Epidermal melanocyte (primary cell): Measurements from ENCODE around the gene PRKCA.
"Not testable (repeated sequence)": the region's sequence is repeated elsewhere in the genome, so short reads cannot be mapped to it uniquely, and the experiment has no call there.

Experiments
- DNase-seq: peaks from one replicate; pipeline ENCODE4 v3.0.0; 2011; ENCODE audit warnings: low spot score; ENCODE audit not compliant: insufficient read length

Gene PRKCA

DNA sequence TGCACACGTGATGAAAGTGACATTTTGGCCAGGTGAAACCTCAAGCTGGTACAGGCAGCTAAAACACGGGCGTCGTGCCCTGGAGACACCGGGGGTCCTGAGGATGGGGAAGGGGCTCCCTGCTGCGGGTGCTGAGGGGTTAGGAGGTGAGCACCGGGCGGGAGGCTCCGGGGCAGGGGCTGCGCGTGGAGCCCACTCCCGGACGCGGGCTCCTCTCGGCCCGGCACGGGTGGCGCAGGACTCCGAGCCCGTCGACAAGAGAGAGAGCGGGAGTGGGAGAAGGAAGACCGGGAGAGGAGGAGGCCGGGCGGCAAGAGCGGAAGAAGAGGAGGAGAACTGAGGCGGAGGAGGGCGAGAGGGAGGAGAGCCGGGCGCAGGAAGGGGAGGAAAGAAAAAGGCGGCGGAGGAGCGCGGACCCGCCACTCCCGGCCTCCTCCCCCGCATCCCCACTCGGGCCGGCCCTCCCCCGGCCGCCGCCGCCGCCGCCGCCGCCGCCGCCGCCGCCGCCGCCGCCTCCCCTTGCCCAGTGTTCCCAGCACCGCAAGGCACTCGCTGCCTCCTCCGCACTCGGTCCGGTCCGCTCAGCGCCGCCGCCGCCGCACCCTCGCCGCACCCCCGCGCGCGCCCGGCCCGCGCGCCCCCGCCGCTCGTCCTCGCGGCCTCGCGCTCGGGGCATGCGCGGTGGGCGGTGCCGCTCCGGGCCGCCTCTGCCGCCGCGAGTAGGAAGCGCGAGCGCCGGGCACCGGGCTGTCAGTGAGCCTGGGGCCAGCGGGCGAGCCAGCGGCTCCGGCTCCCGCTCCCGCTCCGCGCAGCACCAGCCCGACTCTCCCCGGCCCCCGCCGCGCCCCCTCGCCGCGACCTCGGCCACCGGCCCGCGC, at the start of gene PRKCA:
Gene PRKCA, plus strand, starts transcription at position 750 of the 878 bp plus-strand sequence.
- DNase-seq = peak; percentile 57

DNA sequence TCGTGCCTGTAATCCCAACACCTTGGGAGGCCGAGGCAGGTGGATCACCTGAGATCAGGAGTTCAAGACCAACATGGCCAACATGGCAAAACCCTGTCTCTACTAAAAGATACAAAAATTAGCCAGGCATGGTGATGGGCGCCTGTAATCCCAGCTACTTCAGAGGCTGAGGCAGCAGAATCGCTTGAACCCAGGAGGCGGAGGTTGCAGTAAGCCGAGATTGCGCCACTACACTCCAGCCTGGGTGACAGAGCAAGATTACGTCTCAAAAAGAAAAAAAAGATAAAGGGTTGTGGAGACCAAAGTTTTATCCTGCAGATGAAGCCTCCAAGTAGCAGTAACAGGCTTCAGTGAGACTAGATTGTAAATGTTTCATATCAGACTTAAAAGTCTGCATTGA, 49.0 kb upstream of the PRKCA start:
- DNase-seq = not testable (repeated sequence)

DNA sequence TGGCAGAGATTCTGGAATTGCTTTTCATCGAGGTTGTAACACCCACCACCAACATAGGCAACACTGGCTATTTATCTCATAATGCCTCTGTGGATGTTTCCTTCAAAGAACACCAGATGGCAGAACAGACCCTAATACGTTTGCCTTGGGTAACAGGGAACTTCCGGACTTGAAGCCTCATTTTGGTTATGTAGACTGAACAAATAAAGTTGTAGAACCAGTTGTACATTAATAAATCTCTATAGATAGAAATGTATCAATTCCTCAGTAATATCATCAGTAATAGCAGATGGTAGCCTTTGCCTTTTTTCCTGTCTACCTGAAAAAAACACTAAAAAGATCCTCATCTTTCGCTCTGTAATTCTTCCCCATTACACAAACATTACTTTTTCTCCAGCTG, 47.3 kb upstream of the PRKCA start:
- no peak for DNase-seq

DNA sequence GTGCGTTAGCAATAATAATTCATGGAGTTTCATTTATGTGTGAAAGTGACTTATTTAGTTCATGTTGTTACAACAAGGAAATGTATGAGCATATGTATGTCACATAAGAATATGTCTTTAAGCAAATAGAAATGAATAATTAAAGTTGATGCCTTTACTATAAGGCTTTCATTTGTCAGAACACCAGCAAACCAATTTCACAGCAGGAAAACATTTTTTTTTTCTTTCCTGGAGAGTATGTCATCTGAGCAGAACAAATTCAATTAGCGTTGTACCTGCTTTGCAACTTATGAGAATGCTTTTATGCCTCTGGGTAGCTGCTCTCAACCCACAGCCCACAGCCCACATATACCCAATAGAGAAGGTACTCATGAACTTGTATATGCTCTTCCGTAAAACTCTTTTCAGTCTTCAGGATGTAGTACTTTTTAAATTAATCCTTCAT, 46.9 kb upstream of the PRKCA start:
- no peak for DNase-seq

DNA sequence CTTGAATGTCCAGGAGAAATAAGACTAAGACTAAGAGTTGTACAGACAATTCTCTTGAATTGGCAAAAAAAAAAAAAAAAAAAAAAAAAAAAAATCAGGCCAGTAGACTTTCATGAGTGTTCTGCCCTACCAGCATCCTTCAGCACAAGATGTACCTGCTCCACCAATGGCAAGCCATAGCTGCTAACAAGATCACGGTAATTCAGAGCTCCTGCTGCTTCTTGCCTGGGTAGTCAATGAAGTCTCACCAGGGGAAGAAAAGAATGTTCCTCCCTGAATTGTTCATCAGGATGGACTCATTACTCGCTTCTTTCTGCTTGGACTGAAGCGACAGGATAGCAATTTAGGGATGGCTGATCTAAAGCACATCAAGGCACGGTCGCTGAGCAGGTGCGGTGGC, 42.1 kb upstream of the PRKCA start:
- DNase-seq = no peak

DNA sequence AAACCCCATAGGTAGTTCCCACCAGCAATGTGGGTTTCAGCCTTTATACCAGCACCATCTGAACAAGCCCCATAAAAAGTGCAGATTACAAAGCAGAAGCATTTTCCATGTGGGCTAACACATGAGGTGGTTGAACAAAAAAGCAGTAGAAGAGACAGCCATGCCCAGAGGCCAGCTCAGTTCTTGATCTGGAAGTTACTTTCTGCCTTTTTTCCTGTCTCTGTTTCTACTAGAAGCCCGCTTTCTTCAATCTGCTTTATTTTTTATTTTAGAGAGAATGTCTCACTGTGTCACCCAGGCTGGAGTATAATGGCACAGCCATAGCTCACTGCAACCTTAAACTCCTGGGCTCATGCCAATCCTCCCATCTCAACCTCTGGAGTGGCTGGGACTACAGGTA, 41.7 kb upstream of the PRKCA start:
- no peak for DNase-seq

DNA sequence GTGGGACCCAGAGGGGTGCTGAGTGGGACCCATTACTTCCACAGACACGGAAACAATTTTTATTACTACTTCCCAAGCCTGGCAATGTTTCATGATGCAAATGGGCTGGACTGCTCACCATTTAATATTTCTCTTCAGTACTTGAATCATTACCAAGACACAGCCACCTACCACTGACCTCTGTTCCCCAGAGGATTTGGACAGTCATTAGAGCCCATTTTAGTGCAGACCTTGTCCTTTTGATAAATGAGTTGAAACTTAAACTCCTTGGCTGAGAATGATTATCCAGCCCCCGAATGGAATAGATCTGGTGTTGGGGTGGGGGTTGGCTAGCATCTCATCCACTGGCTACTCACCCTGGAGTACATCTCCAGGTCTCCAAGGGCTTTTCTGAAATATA, 39.6 kb upstream of the PRKCA start:
- no peak for DNase-seq

DNA sequence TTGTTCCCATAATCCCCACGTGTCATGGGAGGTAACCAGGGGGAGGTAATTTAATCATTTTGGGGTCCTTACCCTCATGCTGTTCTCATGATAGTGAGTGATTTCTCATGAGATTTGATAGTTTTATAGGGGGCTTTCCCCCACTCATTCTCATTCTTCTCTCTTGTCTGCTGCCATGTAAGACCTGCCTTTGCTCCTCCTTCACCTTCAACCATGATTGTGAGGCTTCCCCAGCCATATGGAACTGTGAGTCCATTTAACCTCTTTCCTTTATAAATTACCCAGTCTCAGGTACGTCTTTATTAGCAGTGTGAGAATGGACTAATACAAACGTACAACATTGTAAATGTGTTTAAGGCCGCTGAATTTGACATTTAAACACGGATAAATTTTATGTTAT, 37.7 kb upstream of the PRKCA start:
- DNase-seq = no peak

DNA sequence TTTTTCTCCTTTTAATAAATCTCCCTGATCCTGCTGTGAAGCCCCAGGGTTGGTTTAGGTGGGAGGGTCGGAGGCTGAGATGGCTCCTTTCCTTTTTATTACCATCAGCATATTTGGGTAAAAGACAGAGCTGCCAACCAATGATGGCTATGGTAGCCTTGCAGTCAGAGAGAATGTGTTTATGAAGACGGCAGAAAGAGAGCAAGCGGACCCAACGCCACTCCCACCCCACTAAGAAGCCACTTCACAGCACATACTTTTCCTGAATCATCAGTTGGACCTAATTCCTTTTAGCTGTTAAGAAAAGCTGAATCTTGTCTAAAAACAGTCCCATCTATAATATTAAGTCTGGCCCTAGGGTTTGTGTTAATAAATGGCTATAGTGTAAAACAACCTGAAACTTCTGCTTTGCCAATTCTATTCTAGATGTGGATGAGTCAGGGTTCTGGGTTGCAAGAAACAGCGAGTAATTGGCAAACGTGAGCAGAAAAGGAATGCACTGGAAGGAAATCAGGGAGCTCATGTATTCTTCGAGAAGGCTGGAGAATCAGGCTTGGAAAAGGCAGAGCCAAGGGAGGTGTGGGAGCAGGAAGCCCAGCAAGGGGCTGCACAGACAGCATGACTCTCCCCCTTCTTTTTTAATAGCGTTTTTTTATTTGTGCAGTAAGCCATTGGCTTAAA, 34.0 kb upstream of the PRKCA start:
- no peak for DNase-seq

DNA sequence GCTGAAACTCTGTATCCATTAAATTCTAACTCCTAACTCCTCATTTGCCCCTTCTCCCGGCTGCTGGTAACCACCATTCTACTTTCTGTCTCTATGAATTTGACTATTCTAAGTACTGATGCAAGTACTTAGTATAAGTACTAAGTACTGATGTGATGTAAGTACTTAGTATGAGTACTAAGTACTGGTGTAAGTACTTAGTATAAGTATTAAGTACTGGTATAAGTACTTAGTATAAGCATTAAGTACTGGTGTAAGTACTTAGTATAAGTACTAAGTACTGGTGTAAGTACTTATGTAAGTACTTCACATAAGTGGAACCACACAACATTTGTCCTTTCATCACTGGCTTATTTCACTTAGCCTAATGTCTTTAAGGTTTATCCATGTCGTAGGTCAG, 32.3 kb upstream of the PRKCA start:
- DNase-seq = no peak

DNA sequence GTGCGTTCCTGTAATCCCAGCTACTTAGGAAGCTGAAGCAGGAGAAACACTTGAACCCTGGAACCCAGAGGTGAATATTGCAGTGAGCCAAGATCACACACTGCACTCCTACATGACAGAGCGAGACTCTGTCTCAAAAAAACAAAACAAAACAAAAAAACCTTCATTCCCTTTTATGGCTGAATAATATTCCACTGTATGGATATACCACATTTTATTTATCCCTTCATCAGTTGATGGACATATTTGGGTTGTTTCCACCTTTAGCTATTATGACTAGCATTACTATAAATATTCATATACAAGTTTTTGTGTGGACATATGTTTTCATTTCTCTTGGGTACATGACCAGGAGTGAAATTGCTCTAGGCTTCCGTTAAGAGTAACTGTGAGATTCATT, 30.9 kb upstream of the PRKCA start:
- DNase-seq = no peak

DNA sequence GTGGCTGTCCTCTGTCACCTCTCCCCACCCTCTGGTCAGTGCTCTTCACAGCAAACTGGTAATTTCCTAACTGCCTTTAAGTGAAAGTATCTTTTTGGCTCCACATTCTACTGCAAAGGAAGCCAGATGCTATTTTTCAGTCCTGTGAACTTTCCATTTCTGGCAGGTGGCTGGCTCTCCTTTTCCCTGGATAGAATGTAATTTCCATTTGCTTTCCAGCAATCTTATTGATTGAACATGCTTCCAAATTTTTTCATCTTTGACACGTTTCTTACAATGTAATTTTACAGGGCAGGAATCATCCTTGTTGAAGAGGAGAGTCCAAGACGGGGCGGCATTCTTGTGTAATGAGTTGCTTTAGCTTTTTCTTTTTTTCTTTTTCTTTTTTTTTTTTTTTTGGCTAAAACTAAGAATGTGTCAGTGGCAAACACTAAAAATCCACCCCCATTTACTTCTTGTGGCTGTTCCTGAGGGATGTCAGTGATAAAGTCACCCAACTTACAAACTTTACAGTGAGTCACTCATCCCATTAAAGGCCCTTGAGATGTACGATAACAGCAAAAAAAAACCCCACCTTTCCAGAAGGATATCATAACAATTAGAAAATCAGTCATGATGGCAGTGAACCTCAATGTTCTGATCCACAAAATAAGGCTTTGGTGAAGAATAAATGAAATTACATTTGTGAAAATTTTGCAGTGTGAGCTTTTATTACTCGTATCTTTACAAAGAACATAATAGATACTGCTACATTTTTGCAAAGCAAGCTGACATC, 29.4 kb upstream of the PRKCA start:
- DNase-seq = no peak

DNA sequence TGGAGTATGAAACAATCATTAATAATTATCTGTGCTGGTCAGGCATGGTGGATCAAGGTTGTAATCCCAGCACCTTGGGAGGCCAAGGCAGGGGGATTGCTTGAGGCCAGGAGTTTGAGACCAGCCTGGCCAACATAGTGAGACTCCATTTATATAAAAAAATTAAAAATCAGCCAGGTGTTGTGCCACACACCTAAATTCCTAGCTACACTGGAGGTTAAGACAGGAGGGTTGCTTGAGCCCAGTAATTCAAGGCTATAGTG, 28.9 kb upstream of the PRKCA start:
- no peak for DNase-seq

DNA sequence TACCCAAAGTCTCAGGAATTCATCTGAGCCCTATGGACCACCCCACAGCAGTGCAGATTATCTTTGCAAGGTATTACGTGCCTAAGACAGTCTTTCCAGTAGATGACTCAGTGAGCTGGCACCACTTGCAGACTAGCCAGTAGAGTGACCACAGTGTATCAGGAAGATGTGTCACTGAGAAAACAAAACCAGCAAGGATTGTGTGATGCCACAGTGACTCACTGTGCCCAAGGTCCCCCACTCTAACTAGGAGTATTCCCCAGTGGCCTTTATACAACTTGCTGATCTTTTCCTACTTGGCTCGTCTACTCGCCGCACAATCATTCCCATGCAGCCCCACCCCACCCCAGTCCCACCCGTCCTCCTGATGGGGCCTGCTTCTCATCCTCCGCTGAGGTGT, 26.8 kb upstream of the PRKCA start:
- DNase-seq = peak; percentile 38

DNA sequence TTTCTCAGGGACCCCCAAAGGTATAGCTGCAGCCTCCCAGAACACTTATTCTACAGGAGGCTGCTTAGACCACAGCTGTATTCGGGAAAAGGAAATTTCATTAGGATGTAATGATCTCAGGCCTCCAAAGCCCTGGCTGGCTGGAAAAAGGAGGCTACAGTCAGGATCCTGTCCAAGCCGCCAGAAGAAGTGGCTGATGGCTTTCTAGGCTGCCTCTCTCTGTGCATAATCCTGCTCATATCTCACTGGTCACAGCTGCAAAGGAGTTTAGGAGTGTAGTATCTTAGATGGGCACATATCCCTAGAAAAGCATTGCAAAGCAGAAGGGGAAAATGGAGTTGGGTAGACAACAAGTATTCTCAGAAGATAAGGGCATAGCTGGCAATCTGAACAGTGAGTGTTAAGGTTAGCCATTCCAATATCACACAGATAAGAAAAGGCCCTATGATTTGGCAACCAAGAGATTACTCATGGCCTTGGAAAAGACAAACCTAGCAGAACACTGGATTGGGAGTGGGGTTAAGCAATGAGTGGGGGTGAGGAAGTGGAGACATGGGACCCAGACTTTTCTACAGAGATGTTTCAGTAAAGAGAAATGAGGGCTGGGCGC, 26.0 kb upstream of the PRKCA start:
- DNase-seq = no peak

DNA sequence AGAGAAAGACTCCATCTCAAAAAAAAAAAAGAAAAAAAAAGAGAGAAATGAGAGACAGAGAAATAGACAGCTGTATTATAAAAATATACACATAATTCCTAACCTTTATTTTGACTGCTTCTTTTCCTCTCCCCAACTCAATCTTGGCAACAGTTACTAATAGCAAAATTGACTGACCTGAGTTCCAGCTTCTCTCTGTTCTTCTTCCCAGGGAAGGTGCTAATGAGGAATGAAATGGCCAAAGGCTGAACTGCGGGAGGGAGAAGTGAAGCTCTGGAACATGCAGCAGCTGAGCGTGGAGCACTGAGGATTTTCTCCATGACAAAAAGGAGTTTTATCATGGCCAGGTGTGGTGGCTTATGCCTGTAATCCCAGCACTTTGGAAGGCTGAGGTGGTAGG, 25.2 kb upstream of the PRKCA start:
- DNase-seq = no peak

DNA sequence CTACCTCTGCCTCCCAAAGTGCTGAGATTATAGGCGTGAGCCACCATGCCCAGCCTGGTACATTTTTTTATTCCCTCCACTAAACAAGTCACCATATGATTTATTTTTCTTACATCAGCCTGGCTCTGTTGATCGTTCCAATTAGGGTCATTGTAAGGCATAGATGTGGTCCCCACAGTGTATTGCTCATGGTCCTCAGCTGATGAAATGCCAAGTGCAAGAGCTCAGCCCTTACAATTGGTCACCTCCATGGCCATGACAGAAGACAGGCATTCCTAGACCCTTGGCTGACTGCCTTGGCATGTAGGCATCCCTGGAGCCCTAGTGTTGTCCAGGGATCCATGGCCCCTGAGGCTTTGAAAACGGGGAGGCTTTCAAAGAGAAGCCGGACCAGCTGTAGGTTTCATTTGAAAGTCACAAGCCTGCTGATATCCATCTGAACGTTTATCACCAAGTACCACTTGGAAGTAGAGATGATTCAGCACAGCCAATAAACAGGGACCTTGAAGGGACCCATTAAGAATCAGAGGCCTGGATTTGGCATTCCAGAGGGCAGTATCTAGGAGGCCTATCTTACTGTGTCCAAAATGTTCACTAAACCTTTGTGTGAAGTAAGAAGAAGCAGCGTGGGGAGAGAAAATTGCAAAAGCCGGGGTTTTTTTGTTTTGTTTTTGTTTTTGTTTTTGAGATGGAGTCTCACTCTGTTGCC, 20.6 kb upstream of the PRKCA start:
- no peak for DNase-seq

DNA sequence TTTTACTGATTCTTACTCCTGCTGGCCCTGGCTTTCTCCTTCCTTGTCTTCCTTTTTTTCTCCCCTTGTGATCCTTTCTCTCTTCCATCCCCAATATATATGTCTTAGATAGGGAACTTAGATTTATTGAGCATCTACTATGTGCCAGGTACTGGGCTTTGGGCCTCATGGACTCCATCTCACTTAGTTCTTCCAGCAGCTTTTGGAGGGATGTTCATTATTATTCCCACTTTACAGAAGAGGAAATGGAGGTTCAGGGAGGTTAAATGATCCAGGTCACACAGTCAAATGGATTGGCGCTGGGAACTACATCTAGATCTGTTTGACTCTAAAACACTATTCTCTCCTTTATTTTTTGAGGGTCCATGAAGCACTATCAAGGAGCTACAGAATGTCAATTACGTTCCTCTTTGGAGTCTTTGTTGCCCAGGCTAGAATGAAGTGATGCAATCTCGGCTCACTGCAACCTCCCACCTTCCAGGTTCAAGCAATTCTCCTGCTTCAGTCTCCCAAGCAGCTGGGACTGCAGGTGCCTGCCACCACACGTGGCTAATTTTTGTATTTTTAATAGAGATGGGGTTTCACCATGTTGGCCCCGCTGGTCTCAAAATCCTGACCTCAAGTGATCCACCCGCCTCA, 19.0 kb upstream of the PRKCA start:
- no peak for DNase-seq

DNA sequence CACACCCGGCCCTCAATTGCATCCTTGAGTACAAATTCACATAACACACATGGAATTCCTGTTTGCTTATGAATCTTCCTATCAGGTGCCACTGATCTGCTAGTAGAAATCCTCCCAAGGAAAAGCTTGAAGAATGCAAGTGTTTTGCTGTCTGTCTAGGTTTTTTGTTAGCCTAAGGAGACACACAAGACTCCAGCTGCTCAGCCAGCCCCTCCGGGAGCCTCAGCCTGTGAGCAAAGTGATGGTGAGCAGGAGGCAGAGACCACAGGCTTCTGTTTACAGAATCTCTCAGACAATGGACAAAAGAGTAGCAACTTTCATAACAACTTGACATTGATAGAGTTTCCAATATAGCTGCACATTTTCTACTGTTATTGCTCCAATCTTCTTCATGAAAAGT, 18.4 kb upstream of the PRKCA start:
- DNase-seq = no peak

DNA sequence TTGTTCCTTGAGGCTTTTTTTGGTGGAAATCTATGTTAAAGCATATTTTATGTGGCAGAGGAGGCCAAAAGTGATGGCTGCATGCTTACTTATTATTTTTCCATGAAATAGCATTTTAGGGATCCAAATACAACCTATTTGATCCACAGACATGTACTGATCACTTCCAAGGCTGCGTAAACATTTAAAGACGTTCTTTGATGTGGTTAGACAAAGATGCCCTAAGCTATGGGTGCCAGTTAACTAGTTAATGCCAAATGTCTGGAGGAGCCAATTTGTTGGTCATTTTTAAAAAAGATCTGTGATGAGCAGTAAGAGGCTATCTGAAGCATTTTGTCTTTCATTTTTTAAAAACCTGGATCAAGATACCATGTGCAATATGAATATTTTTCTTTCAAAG, 17.3 kb upstream of the PRKCA start:
- no peak for DNase-seq

DNA sequence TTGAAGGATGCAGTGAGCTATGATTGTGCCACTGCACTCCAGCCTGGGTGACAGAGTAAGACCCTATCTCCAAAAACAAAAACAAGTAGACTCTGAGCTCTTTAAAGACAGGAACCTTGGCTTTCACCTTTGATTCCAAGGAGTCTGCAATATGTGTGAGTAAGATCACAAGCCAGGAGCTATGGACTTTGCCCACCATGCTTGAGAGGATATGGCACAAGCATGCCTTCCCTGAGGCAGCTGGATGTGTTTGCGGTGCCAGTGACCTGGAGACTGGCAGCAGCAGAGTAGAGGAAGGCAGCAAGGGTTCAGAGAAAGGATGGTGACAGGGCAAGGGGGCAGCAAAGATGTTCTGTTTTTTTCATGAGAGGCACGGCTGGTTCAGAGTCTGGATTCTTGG, 14.5 kb upstream of the PRKCA start:
- no peak for DNase-seq
